ENCODE results near the gene KRTAP26-1. TPM values are rescaled to one million over a fixed set of nuclear protein-coding genes. Genes with fewer than 3 reads are reported as not detected.

Gene KRTAP26-1
- total RNA-seq, 4 donors from 2014 or later: not detected

DNA sequence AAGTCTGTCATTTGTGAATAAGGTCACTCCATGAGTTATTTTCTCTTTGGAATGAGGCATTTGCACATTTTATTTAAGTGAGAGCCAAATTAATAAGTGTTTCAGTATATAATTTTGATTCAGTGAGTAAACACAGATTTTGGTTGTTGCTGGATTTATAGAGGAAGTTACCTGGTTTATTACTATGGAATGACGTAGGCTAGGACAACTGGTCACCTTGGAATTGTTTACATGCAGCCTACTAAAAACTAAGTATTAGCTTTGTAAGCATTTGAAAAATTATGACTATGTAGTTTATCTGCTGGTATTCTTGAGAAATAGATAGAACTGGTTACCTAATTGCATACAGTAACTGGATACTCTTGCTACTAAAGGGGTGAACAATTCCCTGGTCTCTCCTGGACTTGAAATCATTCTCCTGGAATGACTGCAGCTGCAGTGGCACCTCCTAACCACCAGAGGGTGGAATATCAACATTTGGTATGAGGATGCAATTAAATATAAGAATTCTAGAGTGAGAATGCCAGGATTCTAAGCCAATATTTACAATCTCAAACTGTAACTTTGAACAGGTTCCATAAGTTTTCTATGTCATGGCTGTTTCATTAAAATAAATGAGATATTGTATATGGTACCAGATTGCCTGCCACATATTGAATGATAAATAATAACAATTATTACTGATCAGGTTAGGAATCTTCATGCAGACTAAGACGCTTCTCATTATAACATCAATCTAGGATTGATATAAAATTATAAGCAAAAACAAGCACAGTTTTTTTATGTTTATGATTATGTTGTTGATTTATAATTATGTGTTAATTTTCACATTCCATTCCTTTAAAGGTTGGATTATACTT is 20.8 kb upstream of the KRTAP26-1 start:
- ATAC-seq (ENCODE audit: low FRiP score) (no peak), DNase-seq (ENCODE audit: low spot score) (peak; percentile 26)
- TF ChIP-seq, protein P1, sequence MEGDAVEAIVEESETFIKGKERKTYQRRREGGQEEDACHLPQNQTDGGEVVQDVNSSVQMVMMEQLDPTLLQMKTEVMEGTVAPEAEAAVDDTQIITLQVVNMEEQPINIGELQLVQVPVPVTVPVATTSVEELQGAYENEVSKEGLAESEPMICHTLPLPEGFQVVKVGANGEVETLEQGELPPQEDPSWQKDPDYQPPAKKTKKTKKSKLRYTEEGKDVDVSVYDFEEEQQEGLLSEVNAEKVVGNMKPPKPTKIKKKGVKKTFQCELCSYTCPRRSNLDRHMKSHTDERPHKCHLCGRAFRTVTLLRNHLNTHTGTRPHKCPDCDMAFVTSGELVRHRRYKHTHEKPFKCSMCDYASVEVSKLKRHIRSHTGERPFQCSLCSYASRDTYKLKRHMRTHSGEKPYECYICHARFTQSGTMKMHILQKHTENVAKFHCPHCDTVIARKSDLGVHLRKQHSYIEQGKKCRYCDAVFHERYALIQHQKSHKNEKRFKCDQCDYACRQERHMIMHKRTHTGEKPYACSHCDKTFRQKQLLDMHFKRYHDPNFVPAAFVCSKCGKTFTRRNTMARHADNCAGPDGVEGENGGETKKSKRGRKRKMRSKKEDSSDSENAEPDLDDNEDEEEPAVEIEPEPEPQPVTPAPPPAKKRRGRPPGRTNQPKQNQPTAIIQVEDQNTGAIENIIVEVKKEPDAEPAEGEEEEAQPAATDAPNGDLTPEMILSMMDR (IDR thresholded peaks at IDR 0.05): peak in 1 of 3 donors; percentile 46

DNA sequence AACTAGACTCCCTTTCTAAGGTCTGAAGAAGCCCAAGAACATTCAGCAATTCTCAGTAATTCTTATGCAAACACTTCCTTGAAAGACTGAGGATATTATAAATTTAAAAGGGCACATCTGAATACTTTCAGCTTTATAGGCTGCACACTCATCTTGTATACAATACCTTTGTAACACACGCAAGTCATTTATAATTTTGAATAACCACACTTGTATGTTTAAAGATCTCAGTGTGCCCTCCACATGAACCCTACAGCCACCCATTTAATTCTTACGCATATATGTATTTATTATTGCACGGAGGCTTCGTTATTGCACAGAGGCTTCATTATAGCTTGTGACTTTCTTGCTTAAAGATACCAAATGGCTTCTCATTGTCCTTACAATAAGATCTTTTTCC is 18.6 kb upstream of the KRTAP26-1 start:
- DNase-seq (ENCODE audit: low spot score): no peak
- ATAC-seq (ENCODE audit: low FRiP score): no peak
- TF ChIP-seq, protein P1 (IDR thresholded peaks at IDR 0.05): no peak

DNA sequence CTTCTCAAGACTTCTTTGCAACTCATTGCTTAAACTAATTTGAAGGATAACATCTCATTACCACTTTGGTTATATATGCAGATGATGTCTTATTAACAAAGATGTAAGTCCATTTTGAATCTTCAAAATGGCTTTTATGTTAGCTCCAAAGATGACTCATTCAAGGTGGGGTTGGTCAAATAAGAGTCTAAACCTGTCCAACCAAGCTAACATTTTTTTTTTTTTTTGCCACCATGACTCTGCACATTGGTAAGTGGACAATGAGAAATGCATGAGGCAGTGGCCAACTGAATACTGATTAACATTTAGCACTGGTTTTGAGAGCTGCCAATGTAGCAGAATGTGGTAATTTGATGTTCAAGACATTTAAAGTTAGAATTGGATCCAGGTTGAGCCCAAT is 17.7 kb upstream of the KRTAP26-1 start:
- no peak for ATAC-seq (ENCODE audit: low FRiP score)
- no peak for DNase-seq (ENCODE audit: low spot score)
- TF ChIP-seq, protein P1 (IDR thresholded peaks at IDR 0.05): no peak

DNA sequence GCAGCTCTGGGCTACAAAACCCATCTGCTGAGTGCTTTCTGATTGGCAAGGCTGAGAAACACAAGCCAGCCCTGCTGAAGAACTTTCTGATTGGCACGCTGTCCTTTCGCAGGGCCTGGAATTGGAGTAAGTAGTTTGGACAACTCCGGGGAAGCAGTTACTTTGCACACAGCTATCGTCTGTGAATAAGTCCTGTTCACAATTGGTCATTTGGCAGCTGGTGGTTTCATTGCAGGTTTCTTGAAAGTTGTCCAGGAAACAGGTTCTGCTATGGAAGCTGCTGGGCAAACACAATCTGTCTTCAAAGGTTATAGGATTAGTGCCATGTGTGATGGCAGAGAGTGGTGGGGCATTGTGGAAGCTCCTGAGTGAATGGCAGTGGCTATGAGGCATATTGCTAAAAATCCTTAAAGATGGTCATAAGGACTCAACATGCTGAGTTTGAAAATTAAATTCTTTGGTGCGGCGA is 17.2 kb upstream of the KRTAP26-1 start, which contains the start of gene KRTAP27-1:
KRTAP27-1 (minus strand) TSS at position 419 of the 469 bp plus-strand sequence; CDS start at position 393, 26 bp downstream.
- DNase-seq (ENCODE audit: low spot score): no peak
- no peak for ATAC-seq (ENCODE audit: low FRiP score)
- TF ChIP-seq, protein P1 (IDR thresholded peaks at IDR 0.05): no peak

DNA sequence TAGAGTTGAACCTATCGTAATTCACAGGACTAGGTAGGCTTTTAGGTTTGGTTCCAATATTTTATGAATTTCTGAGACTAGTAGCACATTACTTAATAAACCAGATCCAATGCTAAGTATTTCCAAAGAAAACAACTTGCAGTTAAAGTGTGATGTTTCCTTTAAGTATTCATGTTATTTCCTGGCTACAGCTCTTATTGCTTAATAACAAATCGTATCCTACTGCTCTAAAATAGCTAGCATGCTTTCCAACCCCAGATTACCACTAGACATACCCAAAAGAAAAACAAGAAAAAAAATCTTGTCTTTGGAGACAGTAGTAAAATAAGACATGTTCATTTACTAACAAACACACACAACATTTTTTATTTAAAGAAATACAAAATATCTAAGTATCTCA is 16.5 kb upstream of the KRTAP26-1 start:
- ATAC-seq (ENCODE audit: low FRiP score) (no peak), DNase-seq (ENCODE audit: low spot score) (no peak)
- TF ChIP-seq, protein P1 (IDR thresholded peaks at IDR 0.05): no peak

DNA sequence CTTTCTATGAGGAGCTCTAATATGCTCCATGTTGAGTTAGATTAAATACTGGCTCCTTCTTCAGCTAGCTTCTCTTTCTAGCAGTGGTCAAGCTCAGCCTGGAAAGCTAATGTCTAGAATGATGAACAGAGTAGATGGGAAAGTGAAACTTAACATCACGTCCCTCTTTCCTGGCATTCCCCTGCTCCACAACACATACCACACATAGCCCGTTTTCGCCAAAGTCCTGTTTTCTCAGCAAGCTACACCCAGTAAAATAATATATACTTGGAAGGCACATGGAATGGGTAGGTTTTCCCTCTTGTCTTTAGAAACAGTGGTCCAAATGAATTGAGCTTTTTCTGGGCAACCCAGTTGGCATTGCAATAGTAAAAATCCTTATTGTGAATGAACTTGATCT is 13.6 kb upstream of the KRTAP26-1 start:
- DNase-seq (ENCODE audit: low spot score) (no peak), ATAC-seq (ENCODE audit: low FRiP score) (no peak)
- TF ChIP-seq, protein P1 (IDR thresholded peaks at IDR 0.05): no peak

DNA sequence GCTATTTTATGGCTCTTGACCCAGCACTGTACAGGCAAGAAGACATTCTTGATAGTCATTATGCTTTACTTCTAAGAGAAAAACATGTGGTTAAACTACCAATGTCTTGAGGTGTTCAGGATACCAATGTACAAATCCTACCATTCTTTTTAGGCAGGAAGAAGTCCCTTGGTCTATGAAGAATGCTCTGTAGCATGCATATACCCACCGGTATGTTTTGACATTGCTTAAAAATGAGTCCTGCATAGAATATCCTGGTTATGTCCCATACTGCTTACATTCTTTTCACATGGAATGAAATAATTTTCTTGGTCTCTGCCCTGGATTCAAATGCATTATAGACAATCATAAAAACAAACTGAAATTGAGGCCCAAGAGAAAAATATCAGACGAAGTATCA is 12.6 kb upstream of the KRTAP26-1 start:
- DNase-seq (ENCODE audit: low spot score) (no peak), ATAC-seq (ENCODE audit: low FRiP score) (no peak)
- TF ChIP-seq, protein P1 (IDR thresholded peaks at IDR 0.05): no peak

Data from omental fat pad (tissue), 4 donors.